PC-9 (cell line): ENCODE results near the gene FAM209B. TPM values are rescaled to one million over a fixed set of nuclear protein-coding genes. Genes with fewer than 3 reads are reported as not detected.
"Not testable (repeated sequence)": the region's sequence is repeated elsewhere in the genome, so short reads cannot be mapped to it uniquely, and the experiment has no call there.

ENCODE experiments used
- BruUV-seq: library from RNA; stranded (reverse); fragments of 400-500 nt; replicated peaks from 2 replicates; lab custom pipeline; 2021; lab: Mats Ljungman, UMichigan
- CTCF ChIA-PET: fragments of 300-600 bp; sonication (Branson Sonifier 250); formaldehyde crosslinking; loops from one replicate; lab custom pipeline; 2022; ENCODE audit warnings: antibody characterized with exemption; lab: Charles Lee
- POLR2A ChIA-PET: fragments of 300-600 bp; sonication (Branson Sonifier 250); formaldehyde crosslinking; loops from one replicate; lab custom pipeline; 2022; ENCODE audit warnings: antibody characterized with exemption; ENCODE audit not compliant: unreplicated experiment; lab: Charles Lee
- DNase-seq, 2 experiments: peaks; one replicate each; pipeline versions ENCODE4 v3.0.0 to v3.0.0-alpha.2; 2015 to 2022; ENCODE audit warnings: mixed read lengths in 1 of 2
- H2AFZ ChIP-seq: fragments of 200-600 bp; sonication (generic); 2 replicates; pipeline ENCODE4 v1.8.1; 2017; ENCODE audit warnings: antibody characterized with exemption
- H3F3A ChIP-seq: fragments of 200-600 bp; sonication (generic); 2 replicates; pipeline ENCODE4 v1.8.1; 2017; ENCODE audit warnings: antibody characterized with exemption, mild to moderate bottlenecking, low read depth; ENCODE audit not compliant: insufficient read depth
- H3K27ac ChIP-seq: fragments of 200-600 bp; sonication (generic); 2 replicates; pipeline ENCODE4 v1.6.1; 2016; ENCODE audit warnings: mixed run types
- H3K27me3 ChIP-seq: fragments of 200-600 bp; sonication (generic); 2 replicates; pipeline ENCODE4 v1.6.1; 2016; ENCODE audit warnings: low read depth, mixed run types; ENCODE audit not compliant: insufficient read depth
- H3K36me3 ChIP-seq: fragments of 200-600 bp; sonication (generic); 2 replicates; pipeline ENCODE4 v1.6.1; 2016; ENCODE audit warnings: low read depth, mixed run types
- H3K4me1 ChIP-seq: fragments of 200-600 bp; sonication (generic); replicated peaks from 2 replicates; pipeline ENCODE4 v1.6.1; 2016; ENCODE audit warnings: mixed run types; ENCODE audit not compliant: insufficient read depth
- H3K4me2 ChIP-seq: fragments of 200-600 bp; sonication (generic); 2 replicates; pipeline ENCODE4 v1.6.1; 2017; ENCODE audit warnings: mixed run types
- H3K4me3 ChIP-seq: fragments of 200-600 bp; sonication (generic); 2 replicates; pipeline ENCODE4 v1.6.1; 2016; ENCODE audit warnings: mixed run types
- H3K79me2 ChIP-seq: fragments of 200-600 bp; sonication (generic); 2 replicates; pipeline ENCODE4 v1.6.1; 2017; ENCODE audit warnings: low read depth, mixed run types
- H3K9me2 ChIP-seq: fragments of 200-600 bp; sonication (generic); 2 replicates; pipeline ENCODE4 v1.8.1; 2017; ENCODE audit warnings: mild to moderate bottlenecking; ENCODE audit not compliant: insufficient read depth
- H3K9me3 ChIP-seq: fragments of 200-600 bp; sonication (generic); 2 replicates; pipeline ENCODE4 v1.8.1; 2016; ENCODE audit warnings: low read depth; ENCODE audit not compliant: insufficient read depth
- H4K20me1 ChIP-seq: fragments of 200-600 bp; sonication (generic); 2 replicates; pipeline ENCODE4 v1.8.1; 2017; ENCODE audit not compliant: insufficient read depth
- EZH2 ChIP-seq: fragments of 200-600 bp; sonication (generic); IDR thresholded peaks from 2 replicates; pipeline ENCODE4 v1.8.0; 2017; ENCODE audit warnings: antibody characterized with exemption, low read depth
- intact Hi-C: fragments of 100-400 bp; cut with micrococcal nuclease; formaldehyde crosslinking; loops from one replicate; pipeline ENCODE4 v1.10.0; 2022; ENCODE audit not compliant: unreplicated experiment
- total RNA-seq: library from RNA; stranded (reverse); gene quantifications from 2 replicates; pipeline ENCODE4 v1.2.3, GENCODE V29; 2021
- TF ChIP-seq, protein P1 (sequence below): fragments of 200-600 bp; sonication (generic); conservative IDR thresholded peaks from 2 replicates; pipeline ENCODE4 v1.6.1; 2017; ENCODE audit warnings: mixed run types, antibody characterized with exemption, mild to moderate bottlenecking, moderate library complexity

FAM209B gene
- total RNA-seq, 1 experiment from 2014 or later = not detected

DNA sequence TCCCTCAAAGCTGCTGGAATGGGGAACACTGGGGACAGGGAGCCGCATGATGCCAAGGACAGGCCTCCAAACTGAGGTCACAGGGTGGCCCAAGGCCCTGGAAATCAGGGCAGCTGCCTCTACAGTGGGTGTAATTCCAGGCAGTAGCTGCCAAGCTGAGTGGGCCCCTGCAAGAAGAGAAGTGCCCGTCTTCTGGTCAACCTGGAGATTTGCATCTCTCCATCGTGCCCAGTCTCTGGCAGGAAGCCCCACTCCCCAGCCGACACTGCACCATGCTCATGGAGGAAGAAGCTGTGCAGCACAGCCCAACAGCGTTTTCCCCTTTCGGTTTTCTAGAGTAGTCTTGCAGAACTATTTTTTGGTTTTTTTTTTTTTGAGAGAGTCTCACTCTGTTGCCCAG lies 10.7 kb upstream of the FAM209B start:
- H3K4me2 ChIP-seq = no peak overlapping the region
- no peaks in the 10 kb centered on the region for H3K27me3 ChIP-seq
- TF ChIP-seq, protein P1, sequence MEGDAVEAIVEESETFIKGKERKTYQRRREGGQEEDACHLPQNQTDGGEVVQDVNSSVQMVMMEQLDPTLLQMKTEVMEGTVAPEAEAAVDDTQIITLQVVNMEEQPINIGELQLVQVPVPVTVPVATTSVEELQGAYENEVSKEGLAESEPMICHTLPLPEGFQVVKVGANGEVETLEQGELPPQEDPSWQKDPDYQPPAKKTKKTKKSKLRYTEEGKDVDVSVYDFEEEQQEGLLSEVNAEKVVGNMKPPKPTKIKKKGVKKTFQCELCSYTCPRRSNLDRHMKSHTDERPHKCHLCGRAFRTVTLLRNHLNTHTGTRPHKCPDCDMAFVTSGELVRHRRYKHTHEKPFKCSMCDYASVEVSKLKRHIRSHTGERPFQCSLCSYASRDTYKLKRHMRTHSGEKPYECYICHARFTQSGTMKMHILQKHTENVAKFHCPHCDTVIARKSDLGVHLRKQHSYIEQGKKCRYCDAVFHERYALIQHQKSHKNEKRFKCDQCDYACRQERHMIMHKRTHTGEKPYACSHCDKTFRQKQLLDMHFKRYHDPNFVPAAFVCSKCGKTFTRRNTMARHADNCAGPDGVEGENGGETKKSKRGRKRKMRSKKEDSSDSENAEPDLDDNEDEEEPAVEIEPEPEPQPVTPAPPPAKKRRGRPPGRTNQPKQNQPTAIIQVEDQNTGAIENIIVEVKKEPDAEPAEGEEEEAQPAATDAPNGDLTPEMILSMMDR = no peak
- TF ChIP-seq EZH2 = no peak
- no peak overlapping the region for H2AFZ ChIP-seq
- H3K27ac ChIP-seq = no peak overlapping the region
- H3K9me2 ChIP-seq = no peaks in the 10 kb centered on the region
- DNase-seq = no peak
- no peak overlapping the region for H3K4me3 ChIP-seq
- no peaks in the 10 kb centered on the region for H4K20me1 ChIP-seq
- intact Hi-C loops = no loop called here
- H3K4me1 ChIP-seq = no peaks in the 10 kb centered on the region
- H3K36me3 ChIP-seq = 0 out of 2 replicates have a peak, but pooled peaks cover 20% of the 10 kb centered on the region
- peaks cover 11% of the 10 kb centered on the region; the same call in 1 of the 2 replicates for H3K9me3 ChIP-seq
- no peaks in the 10 kb centered on the region for H3F3A ChIP-seq
- POLR2A ChIA-PET = no interaction called here
- BruUV-seq = no TSS peak
- CTCF ChIA-PET = no interaction called here
- no peaks in the 10 kb centered on the region for H3K79me2 ChIP-seq

DNA sequence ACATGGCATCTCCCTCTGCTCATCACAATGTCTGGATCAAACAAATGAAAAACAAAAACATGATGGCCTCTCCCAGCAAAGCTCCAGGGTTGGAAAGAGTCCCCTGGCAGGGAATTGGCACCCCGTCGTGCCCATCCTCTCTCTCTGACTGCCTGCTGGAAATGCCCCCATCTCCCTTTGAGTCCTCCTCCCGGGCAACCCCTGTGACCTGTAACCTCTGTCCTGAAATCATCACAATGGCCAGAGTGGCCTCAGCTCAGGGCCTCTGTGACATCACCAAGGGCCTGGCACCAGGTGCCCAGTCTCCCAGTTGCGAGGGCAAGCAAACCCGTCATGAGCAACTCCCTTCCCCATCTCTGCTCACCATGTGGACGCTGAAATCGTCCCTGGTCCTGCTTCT lies 8.6 kb upstream of the FAM209B start, which contains the start of gene FAM209A:
FAM209A (plus strand) TSS at position 301 of the 400 bp plus-strand sequence; CDS start at position 366, 65 bp downstream.
- H3K9me3 ChIP-seq = peaks cover 11% of the 10 kb centered on the region; the same call in 1 of the 2 replicates
- BruUV-seq, H3K36me3 ChIP-seq, H3K4me2 ChIP-seq, POLR2A ChIA-PET, H3K4me1 ChIP-seq, H3K4me3 ChIP-seq, DNase-seq, H3K9me2 ChIP-seq, H3K27me3 ChIP-seq, H4K20me1 ChIP-seq, intact Hi-C loops, H3F3A ChIP-seq, H2AFZ ChIP-seq, CTCF ChIA-PET, H3K79me2 ChIP-seq, H3K27ac ChIP-seq: not testable (repeated sequence)

DNA sequence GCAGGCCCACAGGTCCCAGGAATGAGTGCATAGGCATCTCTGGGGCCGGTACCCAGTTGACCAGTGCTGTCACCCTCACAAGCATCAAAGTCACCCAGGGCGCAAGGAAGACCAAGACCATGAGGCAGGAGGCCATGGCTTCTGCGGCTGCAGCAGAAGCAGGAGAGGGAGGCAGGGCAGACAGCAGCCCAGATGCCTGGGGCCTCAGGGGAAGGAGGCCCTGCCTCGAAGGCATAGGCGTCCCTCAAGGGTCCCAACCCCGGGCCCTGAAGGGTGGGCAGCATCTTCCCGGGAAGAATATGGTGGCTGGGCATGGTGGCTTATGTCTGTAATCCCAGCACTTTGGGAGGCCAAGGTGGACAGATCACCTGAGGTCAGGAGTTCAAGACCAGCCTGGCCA lies 5.5 kb upstream of the FAM209B start:
- intact Hi-C loops = no loop called here
- ChIA-PET CTCF (no interaction called here), POLR2A (no interaction called here)
- H3K4me2 ChIP-seq = no peak overlapping the region
- no peak overlapping the region for H2AFZ ChIP-seq
- no peaks in the 10 kb centered on the region for H3K9me2 ChIP-seq
- H3K4me1 ChIP-seq = no peaks in the 10 kb centered on the region
- H3K9me3 ChIP-seq = no peaks in the 10 kb centered on the region
- no peaks in the 10 kb centered on the region for H3F3A ChIP-seq
- no peaks in the 10 kb centered on the region for H3K27me3 ChIP-seq
- no peaks in the 10 kb centered on the region for H3K36me3 ChIP-seq
- DNase-seq = no peak
- no peak overlapping the region for H3K4me3 ChIP-seq
- H3K79me2 ChIP-seq = no peaks in the 10 kb centered on the region
- no TSS peak for BruUV-seq
- no peaks in the 10 kb centered on the region for H4K20me1 ChIP-seq
- no peak for TF ChIP-seq EZH2
- TF ChIP-seq, protein P1 = no peak
- no peak overlapping the region for H3K27ac ChIP-seq

DNA sequence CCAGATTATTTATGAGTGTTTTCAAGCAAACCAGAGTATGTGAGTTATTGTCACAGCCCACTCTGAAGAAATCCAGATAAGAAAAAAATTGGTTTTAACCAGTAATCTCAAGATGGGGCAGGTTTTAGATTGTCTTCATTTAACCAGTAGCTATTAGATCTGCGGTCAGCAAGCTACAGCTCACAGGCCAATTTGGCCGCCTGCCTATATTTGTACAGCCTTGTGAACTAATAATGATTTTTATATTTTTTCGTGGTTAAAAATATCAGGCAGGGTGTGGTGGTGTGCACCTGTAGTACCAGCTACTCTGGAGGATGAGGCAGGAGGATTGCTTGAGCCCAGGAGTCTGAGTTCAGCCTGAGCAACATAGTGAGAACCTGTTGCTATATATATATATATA lies 5.0 kb downstream of the FAM209B start:
- CTCF ChIA-PET = no interaction called here
- Histone ChIP-seq H3K79me2 (no peaks in the 10 kb centered on the region), H3K4me1 (no peaks in the 10 kb centered on the region), H3K36me3 (no peaks in the 10 kb centered on the region), H3K4me2 (no peak overlapping the region), H3F3A (no peaks in the 10 kb centered on the region; the same call in 1 of the 2 replicates), H2AFZ (no peak overlapping the region), H4K20me1 (no peaks in the 10 kb centered on the region), H3K27ac (no peak overlapping the region), H3K4me3 (no peak overlapping the region), H3K27me3 (no peaks in the 10 kb centered on the region), H3K9me3 (no peaks in the 10 kb centered on the region), H3K9me2 (no peaks in the 10 kb centered on the region)
- TF ChIP-seq, protein P1 = no peak
- no peak for TF ChIP-seq EZH2
- no peak for DNase-seq
- intact Hi-C loops = no loop called here
- no TSS peak for BruUV-seq
- POLR2A ChIA-PET = no interaction called here
